SHP77 (cell line): ENCODE measurements around the gene ZNF860.
"Not testable (repeated sequence)": the region's sequence is repeated elsewhere in the genome, so short reads cannot be mapped to it uniquely, and the experiment has no call there.

Experiments used
- DNase-seq, 2 experiments: peaks; one replicate each; lab custom pipeline; 2025; lab: John Stamatoyannopoulos, UW

Gene ZNF860

DNA sequence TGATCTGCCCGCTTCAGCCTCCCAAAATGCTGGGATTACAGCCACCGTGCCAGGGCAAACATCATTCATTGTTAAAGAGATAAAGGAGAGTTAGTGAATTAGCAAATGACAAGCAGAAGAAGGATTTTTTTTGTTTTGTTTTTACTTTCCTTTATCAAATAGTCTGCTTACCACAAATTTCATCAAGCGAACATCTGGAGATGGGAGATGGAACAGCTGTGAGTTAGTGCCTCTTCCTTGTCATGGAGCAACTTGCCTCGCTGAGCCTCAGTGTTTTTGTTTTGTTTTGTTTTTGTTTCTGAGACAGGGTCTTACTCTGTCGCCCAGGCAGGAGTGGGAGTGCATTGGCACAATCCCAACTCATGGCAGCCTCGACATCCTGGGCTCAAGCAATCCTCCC is 15.9 kb downstream of the ZNF860 start:
- DNase-seq: no peak

DNA sequence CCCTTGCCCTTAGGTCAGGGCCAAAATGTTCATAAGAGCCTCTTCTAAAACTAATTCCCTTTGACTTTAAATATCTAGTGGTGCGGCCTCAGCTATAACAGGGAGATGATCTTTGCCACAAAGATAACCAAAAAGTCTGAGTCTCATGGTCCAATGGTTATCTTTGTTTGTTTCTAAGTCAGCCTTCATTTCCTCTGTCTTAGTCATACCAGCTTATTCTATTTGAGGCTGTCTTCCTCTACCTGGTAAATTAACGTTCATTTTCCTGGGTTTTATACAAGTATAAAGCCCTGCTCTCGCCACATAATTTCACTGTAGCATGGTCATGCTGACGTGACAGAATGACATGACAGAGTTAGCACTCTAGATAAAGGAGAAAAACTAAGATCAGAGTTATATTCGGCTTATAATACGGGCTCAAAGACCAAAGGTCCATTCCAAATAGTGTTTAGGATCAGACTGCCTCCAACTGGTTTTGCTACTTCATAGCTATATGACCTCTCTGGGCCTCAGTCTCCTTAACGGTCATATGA is 18.4 kb downstream of the ZNF860 start:
- no peak for DNase-seq

DNA sequence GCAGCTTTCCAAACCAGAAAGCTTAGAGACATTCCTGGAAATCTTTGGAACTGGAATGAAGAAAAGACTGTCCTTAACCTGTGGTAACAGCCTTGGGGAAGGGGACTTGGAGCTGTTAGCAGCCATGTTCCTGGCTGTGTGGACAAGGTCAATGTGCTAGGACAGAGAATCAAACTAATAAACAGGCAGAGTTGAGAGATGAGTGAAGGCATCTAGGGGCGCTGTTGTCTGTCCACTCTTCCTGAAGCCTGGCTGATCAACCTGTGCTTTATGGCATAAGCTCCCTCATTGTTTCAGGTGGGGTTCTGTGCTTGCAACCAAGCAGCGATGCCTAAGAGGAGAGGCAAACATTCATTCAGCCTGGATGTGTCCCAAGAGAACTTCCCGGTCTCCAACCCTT is 19.3 kb downstream of the ZNF860 start:
- no peak for DNase-seq

DNA sequence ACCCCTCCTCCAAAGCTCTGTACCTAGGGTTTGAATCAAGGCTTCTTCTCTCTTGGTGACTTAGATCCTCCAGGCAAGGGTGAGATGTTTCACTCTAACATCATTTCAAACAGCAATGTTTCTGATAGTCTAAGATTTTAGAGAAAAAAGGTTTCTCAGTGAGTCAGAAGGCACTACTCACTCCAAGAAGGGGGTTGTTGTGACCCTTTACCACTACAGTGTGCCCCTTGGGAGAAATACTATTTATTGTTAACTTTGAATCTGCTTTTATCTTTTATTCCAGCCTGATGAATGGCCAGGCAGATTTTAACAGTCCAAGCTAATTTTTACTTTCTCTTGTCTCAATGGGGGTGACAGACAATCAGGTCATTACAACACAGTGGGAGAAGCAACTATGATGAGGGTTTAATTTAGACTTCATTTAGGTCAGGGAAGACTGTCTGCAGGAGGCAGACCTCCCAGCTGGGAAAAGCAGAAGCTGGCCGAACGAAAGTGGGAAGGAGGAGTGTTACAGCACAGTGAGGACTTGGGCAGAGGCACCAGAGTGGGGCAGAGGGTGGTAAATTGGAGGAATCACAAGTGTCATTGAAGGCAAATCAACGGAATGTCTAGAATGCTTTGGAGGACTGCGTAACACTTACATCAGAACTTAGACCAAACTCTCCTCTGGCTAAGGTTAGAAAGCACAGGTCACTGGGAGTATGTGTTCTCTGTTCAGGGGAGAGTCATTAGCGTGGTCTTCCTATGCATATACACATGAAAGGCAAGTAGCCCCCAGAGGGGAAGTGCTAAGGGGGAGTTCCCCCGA is 21.2 kb downstream of the ZNF860 start:
- DNase-seq: no peak

DNA sequence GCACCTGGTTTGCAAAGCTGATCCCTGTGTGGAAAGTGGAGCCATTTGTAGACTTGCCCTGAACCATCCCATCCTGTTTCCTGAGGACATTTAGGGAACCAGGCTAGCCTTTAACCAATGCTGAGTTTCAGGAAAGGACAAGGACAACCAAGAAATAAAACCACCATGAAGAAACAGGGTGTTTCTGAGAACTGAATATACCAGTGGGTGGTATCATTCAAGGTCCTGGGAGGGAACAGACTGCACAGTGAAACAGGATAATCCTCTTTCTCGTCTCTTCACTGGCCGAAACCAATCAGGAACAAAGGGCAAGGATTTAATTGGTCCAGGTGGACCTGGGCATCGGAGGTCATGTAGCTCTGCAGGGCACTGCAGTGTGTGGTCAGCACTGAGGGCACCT is 21.8 kb downstream of the ZNF860 start:
- DNase-seq: no peak

DNA sequence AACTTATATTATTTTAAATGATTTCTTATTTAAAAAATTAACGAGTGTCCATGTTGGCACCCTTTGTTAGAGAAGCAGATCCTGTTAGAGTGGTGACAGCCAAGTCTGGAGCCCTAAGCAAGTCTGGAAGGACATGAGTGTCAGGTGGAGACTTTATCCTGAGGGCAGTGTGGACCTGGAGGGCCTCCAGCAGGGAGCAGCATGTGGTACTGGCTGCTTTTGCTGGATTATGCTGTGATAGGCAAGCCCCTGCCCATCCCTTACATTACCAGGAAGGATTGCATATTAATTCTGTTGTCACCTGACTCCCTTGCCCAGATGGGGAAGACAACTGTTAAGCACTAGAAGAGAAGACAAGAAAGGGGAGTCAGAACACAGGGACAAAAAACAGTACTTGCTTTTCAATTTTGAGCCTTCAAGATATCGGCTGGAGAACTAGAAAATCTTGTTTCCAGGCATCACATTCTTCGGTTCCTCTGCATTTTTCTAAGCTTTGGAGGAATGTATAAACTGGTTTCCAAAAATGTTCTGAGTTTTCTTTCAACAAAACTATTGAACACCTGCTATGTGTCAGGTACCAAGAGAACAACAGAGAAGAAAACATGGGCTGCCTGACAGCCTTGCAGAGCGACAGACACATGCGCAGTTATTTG is 22.7 kb downstream of the ZNF860 start:
- no peak for DNase-seq

DNA sequence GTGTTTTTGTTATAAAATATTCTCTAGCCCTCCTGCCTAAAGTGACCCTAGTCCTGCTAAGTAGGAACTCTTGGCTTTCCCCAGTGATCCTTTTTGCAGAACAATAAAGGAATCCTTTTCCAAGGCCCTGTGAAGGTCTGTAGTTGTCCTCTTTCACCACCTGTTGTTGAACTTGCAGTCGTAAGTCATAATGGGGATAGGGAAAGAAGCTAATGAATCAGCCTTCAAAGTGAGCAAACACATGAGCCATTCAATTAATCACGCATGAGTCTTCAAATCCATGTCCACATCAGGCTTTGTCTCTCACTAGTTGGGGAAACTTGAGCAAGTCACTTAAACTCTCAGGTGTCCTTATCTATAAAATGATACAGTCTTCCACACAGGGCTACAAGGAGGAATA is 27.6 kb downstream of the ZNF860 start:
- no peak for DNase-seq

DNA sequence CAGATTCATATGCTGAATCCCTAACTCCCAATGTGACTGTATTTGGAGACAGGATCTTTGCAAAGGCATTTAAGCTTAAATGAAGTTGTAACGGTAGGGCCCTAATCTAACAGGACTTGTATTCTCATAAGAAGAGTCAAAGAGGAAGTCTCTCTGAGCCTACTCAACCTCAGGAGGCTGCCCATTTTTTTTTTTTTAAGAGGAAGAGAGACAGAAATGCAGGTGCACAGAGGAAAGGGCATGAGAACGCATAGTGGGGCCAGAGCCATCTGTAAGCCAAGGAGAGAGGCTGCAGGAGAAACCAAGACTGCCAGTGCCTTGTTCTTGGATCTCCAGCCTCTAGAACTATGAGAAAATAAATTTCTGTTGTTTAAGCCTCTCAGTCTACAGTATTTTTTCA is 28.4 kb downstream of the ZNF860 start:
- no peak for DNase-seq

DNA sequence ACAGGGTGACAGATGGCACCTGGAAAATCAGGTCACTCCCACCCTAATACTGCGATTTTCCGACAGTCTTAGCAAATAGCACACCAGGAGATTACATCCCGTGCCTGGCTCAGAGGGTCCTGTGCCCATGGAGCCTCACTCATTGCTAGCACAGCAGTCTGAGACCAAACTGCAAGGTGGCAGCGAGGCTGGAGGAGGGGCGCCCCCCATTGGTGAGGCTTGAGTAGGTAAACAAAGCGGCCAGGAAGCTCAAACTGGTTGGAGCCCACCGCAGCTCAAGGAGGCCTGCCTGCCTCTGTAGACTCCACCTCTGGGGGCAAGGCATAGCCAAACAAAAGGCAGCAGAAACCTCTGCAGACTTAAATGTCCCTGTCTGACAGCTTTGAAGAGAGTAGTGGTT is 29.1 kb downstream of the ZNF860 start:
- DNase-seq: not testable (repeated sequence)

DNA sequence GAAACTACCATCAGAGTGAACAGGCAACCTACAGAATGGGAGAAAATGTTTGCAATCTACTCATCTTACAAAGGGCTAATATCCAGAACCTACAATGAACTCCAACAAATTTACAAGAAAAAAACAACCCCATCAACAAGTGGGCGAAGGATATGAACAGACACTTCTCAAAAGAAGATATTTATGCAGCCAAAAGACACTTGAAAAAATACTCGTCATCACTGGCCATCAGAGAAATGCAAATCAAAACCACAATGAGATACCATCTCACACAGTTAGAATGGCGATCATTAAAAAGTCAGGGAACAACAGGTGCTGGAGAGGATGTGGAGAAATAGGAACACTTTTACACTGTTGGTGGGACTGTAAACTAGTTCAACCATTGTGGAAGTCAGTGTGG is 34.1 kb downstream of the ZNF860 start:
- not testable (repeated sequence) for DNase-seq

DNA sequence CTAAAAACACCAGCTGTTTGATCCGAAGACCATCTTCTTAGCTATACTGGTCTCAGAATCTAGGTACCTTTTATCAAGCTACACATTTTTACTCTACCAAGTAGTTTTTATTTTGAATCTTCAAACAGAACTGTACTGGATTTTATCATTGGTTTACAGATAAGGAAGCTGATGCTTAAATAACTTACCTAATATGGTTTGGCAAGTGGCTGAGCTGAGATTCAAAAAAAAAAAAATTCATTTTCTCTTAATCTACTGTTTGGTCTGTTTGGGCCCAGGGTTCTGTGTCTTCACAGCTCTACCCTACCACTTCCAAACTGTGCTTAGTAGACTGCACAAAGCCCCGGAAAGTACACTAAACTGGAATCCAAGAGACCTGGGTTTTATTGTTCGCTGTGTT is 35.7 kb downstream of the ZNF860 start:
- no peak for DNase-seq

DNA sequence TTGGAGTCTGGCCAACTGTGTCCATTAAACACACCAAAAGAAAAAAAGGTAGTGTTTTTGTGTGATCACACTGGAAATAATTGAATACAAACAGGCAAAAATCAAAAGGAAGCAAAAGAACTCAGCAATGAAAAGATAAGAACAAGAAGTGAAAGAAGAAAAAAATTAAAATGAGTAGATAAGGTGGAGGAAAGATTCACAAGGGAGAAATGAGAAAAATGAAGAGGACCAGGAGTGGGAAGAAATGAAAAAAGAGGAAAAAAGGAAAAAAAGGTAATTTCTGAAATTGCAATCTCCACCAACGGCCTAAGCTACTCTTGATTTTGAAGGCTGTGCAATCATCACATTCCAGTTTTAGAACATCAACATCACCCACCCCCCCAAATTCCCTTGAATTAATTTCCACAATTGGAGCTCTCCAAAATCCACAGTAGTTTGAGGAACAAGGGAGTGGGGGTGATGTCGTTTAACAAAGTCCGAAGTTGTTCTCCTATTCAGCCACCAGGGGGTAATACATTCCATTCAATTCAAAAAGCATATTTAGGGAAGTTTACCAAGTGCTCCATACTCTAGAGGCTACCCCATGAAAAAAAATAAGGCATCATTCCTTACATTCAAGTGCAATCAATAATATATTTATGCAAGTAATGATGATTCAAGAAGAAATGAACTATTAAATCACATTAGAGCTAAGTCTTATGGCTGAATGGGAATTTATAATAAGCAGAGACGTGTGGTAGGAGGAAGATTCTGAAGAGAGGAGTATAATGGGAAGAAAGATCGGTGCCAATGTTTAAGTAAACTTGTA is 37.4 kb downstream of the ZNF860 start:
- peak; percentile 22 to 41 for DNase-seq

DNA sequence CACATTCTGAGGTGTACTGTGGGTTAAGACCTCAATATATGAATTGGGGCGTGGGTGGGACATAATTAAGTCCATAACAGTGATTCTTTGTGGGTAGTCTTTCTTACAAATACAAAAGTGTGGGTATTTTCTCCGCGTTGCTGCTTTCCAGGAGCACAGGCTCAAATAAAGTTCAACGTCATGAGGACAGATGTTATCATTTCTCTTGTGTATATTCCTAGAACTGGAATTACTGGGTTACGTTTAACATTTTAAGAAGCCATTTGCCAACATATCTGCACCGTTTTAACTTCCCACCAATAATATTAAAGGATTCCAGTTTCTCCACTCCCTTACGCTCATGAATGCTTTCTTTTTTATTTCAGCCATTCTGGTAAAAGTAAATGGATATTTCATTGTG is 39.6 kb downstream of the ZNF860 start:
- no peak for DNase-seq

DNA sequence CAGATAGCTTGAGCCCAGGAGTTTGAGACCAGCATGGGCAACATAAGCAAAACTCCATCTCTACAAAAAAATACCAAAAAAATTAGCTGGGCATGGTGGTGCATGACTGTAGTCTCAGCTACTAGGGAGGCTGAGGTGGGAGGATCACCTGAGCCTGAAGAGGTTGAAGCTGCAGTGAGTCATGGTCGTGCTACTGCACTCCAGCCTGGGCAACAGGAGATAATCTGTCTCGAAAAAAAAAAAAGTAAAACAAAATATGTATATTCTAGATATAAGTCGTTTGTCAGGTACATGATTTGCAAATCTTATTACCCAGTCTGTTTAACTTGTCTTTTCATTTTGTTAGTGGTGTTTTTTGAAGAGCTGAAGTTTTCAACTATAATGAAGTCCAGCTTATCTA is 40.2 kb downstream of the ZNF860 start:
- DNase-seq: no peak

DNA sequence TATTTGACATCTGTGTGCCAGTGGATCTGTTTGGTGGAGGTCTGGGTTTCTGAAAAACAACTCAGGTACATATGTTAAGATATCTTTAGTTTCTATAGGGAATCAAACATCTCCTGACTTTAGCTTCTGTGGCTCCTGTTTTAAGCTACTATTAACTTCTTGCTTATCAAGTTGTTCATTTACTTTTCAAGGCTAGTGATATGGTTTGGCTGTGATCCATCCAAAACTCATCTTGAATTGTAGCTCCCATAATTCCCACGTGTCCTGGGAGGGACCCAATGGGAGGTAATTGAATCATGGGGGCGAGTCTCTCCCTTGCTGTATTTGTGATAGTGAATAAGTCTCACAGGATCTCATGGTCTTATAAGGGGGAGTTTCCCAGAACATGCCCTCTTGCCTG is 41.4 kb downstream of the ZNF860 start:
- no peak for DNase-seq

DNA sequence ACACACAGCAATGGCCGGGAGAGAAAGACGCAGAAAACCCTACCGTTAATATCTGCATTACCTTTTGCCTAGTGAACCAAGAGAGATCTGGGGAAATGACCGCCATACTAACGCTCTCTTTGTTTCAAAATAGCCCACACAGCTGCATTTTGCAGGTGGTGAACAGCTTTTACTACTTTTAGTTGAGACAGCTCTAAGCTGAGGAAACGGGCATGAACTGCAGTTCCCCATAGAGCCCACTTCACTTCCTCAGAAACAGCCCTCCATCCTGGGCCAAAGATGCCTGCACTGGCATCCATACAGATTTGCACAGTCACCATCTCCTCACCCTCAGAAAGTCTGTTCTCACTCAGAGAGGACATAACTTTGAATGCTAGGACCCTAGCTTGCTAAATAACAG is 45.0 kb downstream of the ZNF860 start:
- DNase-seq: no peak

DNA sequence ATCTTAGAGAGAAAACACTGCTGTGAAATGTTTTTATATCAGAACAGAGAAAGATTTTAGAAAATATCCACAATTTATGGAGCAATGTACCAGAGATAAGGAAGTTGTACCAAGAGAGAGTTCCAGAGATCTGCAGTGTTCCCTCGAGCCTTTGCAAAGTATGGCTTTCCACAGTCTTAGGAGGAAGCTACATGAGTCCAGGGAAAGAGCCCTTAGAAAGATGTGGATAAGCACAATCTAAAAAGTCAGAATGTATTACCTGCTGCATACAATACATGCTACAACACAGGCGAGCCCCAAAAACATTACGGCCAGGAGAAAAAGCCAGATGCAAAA is 56.4 kb downstream of the ZNF860 start:
- no peak for DNase-seq

DNA sequence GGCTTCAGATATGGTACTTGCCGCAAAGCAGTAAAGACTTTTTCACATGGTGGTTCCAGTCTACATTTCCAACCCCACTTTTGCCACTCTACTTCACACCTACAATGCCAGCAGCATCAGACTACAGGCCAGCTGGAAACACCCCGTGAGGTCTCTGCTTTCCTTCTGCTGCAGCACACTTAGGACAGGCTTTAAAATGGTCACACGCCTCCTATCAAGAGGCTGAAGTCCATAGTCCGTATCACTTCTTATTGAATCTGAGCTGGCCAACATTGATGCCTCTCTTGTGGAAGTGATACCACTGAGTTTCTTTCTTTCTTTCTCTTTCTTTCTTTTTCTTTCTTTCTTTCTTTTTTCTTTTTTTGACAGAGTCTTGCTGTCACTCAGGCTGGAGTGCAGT is 59.8 kb downstream of the ZNF860 start:
- DNase-seq: no peak
